HG03460 (cell line): ENCODE measurements around the gene ITPR3.
"Not testable (repeated sequence)": the region's sequence is repeated elsewhere in the genome, so short reads cannot be mapped to it uniquely, and the experiment has no call there.

Experiments used
- ATAC-seq: cut with Tn5 transposase; IDR thresholded peaks from one replicate; pipeline ENCODE4 v1.9.1; 2021; ENCODE audit not compliant: unreplicated experiment

ITPR3 gene

DNA sequence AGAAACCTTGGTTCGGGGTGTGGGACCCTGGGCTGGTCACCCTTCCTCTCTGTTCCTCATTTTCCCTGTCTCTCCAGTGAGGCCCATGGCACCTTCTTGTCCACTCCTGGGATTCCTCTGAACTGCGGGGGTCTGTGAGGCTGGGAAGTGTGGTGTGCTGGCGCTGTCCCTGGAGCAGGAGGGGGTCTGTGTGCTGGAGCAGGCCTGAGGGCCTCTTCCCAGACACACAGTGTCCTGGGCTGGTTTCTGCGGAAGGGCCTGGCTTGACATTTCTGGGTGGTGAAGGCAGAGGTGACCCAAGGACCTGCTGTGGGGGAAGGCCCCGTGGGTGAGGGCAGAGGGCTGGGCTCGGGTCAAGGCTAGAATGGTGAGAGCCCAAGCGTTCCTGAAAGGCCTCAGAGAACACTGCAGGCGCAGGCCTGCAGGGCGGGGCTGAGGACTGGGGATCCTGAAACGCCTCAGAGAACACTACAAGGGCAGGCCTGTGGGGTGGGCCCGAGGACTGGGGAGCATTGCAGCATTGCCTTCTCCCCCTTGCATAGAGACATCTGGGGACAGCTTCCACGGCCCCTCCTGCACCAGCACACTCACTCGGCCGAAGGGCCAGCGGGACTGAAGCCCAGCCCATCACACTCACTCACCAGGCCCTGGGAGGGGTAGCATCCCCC is 30.5 kb upstream of the ITPR3 start:
- ATAC-seq, result no peak

- ATAC-seq, result no peak
These were observed 29.6 kb upstream of the ITPR3 start for GRCh38 chr6:33591424-33592032.

GRCh38 chr6:33592280-33592594 is 28.9 kb upstream of the ITPR3 start:
- ATAC-seq, result no peak

GRCh38 chr6:33592595-33593413 is 28.3 kb upstream of the ITPR3 start:
- peak; percentile 51 for ATAC-seq

GRCh38 chr6:33593414-33593727 is 27.8 kb upstream of the ITPR3 start:
- ATAC-seq, result no peak

GRCh38 chr6:33595001-33595846 is 25.9 kb upstream of the ITPR3 start:
- ATAC-seq, result no peak

DNA sequence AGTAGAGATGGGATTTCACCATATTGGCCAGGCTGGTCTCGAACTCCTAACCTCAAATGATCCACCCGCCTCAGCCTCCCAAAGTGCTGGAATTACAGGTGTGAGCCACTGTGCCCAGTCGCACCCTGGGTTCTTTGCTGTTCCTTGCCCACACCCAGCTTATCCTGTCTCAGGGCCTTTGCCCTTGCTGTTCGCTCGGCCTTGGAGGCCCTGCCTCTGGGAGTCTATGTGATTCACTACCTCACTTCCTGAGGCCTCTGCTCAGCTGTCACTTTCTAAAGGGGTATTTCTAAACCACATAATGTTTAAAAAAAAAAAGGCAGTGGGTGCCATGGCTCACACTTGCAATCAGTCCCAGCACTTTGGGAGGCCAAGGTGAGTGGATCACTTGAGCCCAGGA is 24.2 kb upstream of the ITPR3 start:
- not testable (repeated sequence) for ATAC-seq

- ATAC-seq, result no peak
These were observed 23.4 kb upstream of the ITPR3 start for GRCh38 chr6:33597551-33598322.

GRCh38 chr6:33599413-33599938 is 21.6 kb upstream of the ITPR3 start:
- no peak for ATAC-seq

DNA sequence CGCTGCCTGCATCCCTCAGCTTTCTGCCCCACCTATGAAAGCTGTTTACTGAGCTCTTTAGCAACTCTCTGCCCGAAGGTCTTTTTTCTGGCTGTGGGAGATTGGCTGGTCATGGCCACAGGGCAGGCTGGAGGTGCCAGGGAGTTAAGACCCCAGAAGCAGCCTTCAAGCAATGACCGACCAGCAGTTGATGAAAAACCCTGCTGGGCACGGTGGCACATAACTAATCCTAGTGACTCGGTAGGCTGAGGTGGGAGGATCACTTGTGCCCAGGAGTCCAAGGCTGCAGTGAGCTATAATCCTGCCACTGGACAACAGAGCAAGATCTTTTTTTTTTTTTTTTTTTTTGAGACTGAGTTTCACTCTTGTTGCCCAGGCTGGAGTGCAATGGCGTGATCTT is 20.4 kb upstream of the ITPR3 start:
- no peak for ATAC-seq

GRCh38 chr6:33602180-33602579 is 18.9 kb upstream of the ITPR3 start:
- no peak for ATAC-seq

- no peak for ATAC-seq
These were observed 15.9 kb upstream of the ITPR3 start for GRCh38 chr6:33604941-33605854.

GRCh38 chr6:33606642-33607041 is 14.5 kb upstream of the ITPR3 start:
- no peak for ATAC-seq

- no peak for ATAC-seq
These were observed 13.9 kb upstream of the ITPR3 start for GRCh38 chr6:33607126-33607783.

DNA sequence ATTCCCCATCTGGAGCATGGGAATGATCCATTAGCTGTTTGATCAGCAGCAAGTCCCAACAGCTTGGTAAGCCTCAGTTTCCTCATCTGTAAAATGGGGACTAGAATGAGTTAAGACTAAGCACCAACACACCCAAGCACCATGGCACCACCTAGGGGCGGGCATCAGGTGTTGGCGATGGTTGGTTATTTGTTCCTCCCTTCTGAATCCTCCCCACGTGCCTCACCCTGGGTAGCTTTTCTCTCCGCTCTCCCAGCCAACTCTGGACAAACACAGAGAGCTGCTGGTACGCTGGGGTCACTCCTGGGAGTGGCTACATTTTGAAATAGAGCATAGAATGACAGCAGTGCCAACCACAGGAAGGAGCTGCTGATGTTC is 13.3 kb upstream of the ITPR3 start:
- no peak for ATAC-seq

- no peak for ATAC-seq
These were observed 12.1 kb upstream of the ITPR3 start for GRCh38 chr6:33609019-33609418.

DNA sequence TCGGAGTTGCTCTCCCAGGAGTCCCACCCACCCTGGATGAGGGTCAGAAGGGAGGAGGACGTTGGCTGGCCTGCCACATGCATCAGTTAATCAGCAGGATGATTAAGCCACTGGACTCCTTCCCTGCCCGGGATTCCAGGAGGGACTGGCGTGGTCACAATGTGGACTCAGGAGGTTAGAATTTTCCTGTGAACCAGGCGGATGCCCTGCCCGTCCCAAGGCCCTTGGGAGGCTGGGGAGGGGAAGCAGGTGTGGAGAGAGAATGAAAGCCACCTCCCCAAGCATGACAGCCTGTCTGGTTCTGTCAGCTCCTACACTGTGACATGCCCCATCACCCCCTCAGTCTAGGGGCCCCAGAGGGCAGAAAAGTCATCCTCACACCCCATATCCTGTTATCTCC is 11.6 kb upstream of the ITPR3 start:
- ATAC-seq, result no peak

GRCh38 chr6:33610067-33610466 is 11.1 kb upstream of the ITPR3 start:
- ATAC-seq, result no peak
